ENCODE measurements around the gene IL1R1. TPM values are rescaled to one million over a fixed set of nuclear protein-coding genes. Genes with fewer than 3 reads are reported as not detected.

Gene IL1R1
- total RNA-seq, 1 experiment from 2014 or later, result 0.39 TPM

GRCh38 chr2:102130647-102130991, 11.9 kb upstream of the IL1R1 start:
- H3K4me1 ChIP-seq (ENCODE audit: insufficient read depth, low read length), result no peaks in the 10 kb centered on the region
- no peak overlapping the region for H3K27ac ChIP-seq (ENCODE audit: insufficient read length, low read depth, low read length)

More at GRCh38 chr2:102130647-102130991, 11.9 kb upstream of the IL1R1 start:
- H4K20me1 ChIP-seq (ENCODE audit: control insufficient read depth, insufficient read depth, insufficient read length), result no peaks in the 10 kb centered on the region
- Mint-ChIP-seq H3K27me3 (ENCODE audit: low read depth) (peaks cover 2% of the 10 kb centered on the region), H3K9me3 (no peaks in the 10 kb centered on the region), H3K4me1 (no peaks in the 10 kb centered on the region), H3K4me3 (no peak overlapping the region), H3K36me3 (ENCODE audit: insufficient read depth in 1 of 3, low read depth in 3 of 3) (no peaks in the 10 kb centered on the region), H3K27ac (no peak overlapping the region)
- no peaks in the 10 kb centered on the region for H3K79me2 ChIP-seq (ENCODE audit: insufficient read depth, low read length)
- DNase-seq, result no peak
- no peak overlapping the region for H3K56ac ChIP-seq (ENCODE audit: insufficient read length, low read depth, low read length)
- no peaks in the 10 kb centered on the region for H3K79me1 ChIP-seq (ENCODE audit: insufficient read depth, low read depth, low read length, poor library complexity, severe bottlenecking)
- H3K23ac ChIP-seq (ENCODE audit: insufficient read length, low read depth, low read length), result no peak overlapping the region
- H4K8ac ChIP-seq (replicated peaks; ENCODE audit: insufficient read length, low read depth, low read length), result no peak overlapping the region
- no peaks in the 10 kb centered on the region for H3K23me2 ChIP-seq (ENCODE audit: insufficient read length, low read depth, low read length, poor library complexity, severe bottlenecking)
- no peak overlapping the region for H3T11ph ChIP-seq (ENCODE audit: low read length)
- H2BK20ac ChIP-seq (ENCODE audit: low read depth, low read length, poor library complexity, severe bottlenecking), result no peak overlapping the region
- no peak overlapping the region for H4K91ac ChIP-seq (ENCODE audit: insufficient read length, low read depth, low read length)
- no peaks in the 10 kb centered on the region for H3K27me3 ChIP-seq (ENCODE audit: insufficient read depth, low read length)
- no peak overlapping the region for H4K5ac ChIP-seq (ENCODE audit: insufficient read length, low read depth, low read length)
- H2BK5ac ChIP-seq (ENCODE audit: insufficient read length, low read length), result no peak overlapping the region
- no peaks in the 10 kb centered on the region for H3K9me3 ChIP-seq (ENCODE audit: control insufficient read depth, low read depth, low read length)
- no peak for TF ChIP-seq CTCF (conservative IDR thresholded peaks at IDR 0.05)
- H2AK5ac ChIP-seq (ENCODE audit: insufficient read length, low read length), result no peak overlapping the region
- no peak overlapping the region for H3K4me2 ChIP-seq (ENCODE audit: insufficient read depth, insufficient read length, low read length)
- H2AFZ ChIP-seq (ENCODE audit: low read length), result no peak overlapping the region
- no peak overlapping the region for H3K14ac ChIP-seq (ENCODE audit: insufficient read depth, low read length)
- H2BK120ac ChIP-seq (ENCODE audit: low read depth, low read length, poor library complexity, severe bottlenecking), result no peak overlapping the region
- no peak overlapping the region for H3K18ac ChIP-seq (ENCODE audit: insufficient read length, low read depth, low read length)
- no peak overlapping the region for H3K4ac ChIP-seq (ENCODE audit: low read depth, low read length)
- H2BK15ac ChIP-seq (ENCODE audit: low read depth, low read length), result no peak overlapping the region
- H3K9ac ChIP-seq (ENCODE audit: extremely low read depth, insufficient read length, low read length), result no peak overlapping the region
- no peak overlapping the region for H2BK12ac ChIP-seq (ENCODE audit: insufficient read length, low read depth, low read length)
